Right lobe of liver (tissue), 4 donors: ENCODE measurements around the gene FHDC1.

Experiments used
- CTCF ChIP-seq, 4 donors: fragments of 200-600 bp in 3 of 4; fragments of 450-650 bp in 1 of 4; IDR thresholded peaks; one replicate each; pipeline versions ENCODE4 v1.5.1 to v1.8.0; 2016 to 2022; ENCODE audit warnings: antibody characterized with exemption in 4 of 4, mild to moderate bottlenecking in 2 of 4
- POLR2A ChIP-seq: fragments of 450-650 bp; IDR thresholded peaks from one replicate; pipeline ENCODE4 v1.6.1; 2017; ENCODE audit warnings: antibody characterized with exemption, mild to moderate bottlenecking
- donor health status: DM: no; HTN: no; CAD: no.
- donor health status: DM: no; HTN: no; CAD: no.
- donor health status: DM: no; HTN: yes; CAD: no.

- TF ChIP-seq CTCF (IDR thresholded peaks at IDR 0.05) (no peak), POLR2A (no peak)
Measured at GRCh38 chr4:152983221-152983620, 47.1 kb downstream of the FHDC1 start.
